ENCODE measurements around the gene SAMD14. TPM values are rescaled to one million over a fixed set of nuclear protein-coding genes. Genes with fewer than 3 reads are reported as not detected.
A peak's percentile ranks its signal among the peaks of the same experiment; 100 is the strongest.

The SAMD14 gene
- total and polyA plus RNA-seq, 11 donors = 0.44 to 3.9 (median 1.2) TPM

- ATAC-seq (peak; percentile 91 to 96 (median 94)), DNase-seq (peak; percentile 96 to 98 (median 97))
- intact Hi-C loops (cut with DNase I) = loop anchor here in 9 of 10 donors (1.0 to 10.0 kb wide), 11 partner anchors 16 to 202 kb away; partner anchors contain the start of genes ITGA3 (in 2 of the 9) and PPP1R9B (in 1 of the 9)
- H3K4me3 ChIP-seq = peak within 1 kb of the TSS; percentile 63 to 97 (median 79)
- peak within 1 kb of the TSS; percentile 84 to 97 (median 89) for H3K27ac ChIP-seq
- H3K36me3 ChIP-seq = peaks cover 0 to 32% (median 25%) of the 10 kb centered on the region in 9 donors
- 0 to 1% (median 1%) methylated on average over 53 to 68 of the region's 68 CpGs for WGBS, 4 donors
- H3K27me3 ChIP-seq = no peaks in the 10 kb centered on the region
- peaks cover 0 to 52% (median 31%) of the 10 kb centered on the region in 12 donors for H3K4me1 ChIP-seq
- H3K9me3 ChIP-seq = no peaks in the 10 kb centered on the region
- TF ChIP-seq CTCF (IDR thresholded peaks at IDR 0.05) (no peak), POLR2A (IDR thresholded peaks at IDR 0.05) (peak in 1 of 2 donors; percentile 94)
Measured at GRCh38 chr17:50094753-50095619, 35.0 kb downstream of the SAMD14 start, which contains the start of gene PDK2. TSS of gene PDK2 (plus strand) at chr17:50095351. CDS start at chr17:50095436, 85 bp downstream.

- whole genome bisulfite sequencing, 4 donors = 0 to 1% (median 0%) methylated on average over 21 of the region's 21 CpGs
- Histone ChIP-seq H3K4me3 (peak overlapping the region; percentile 63 to 97 (median 79)), H3K27me3 (no peaks in the 10 kb centered on the region), H3K36me3 (peaks cover 0 to 32% (median 27%) of the 10 kb centered on the region in 9 donors), H3K4me1 (peaks cover 0 to 46% (median 30%) of the 10 kb centered on the region in 12 donors), H3K27ac (peak overlapping the region; percentile 69 to 97 (median 88)), H3K9me3 (no peaks in the 10 kb centered on the region)
- peak; percentile 90 to 93 (median 91) for DNase-seq
- peak; percentile 87 to 98 (median 95) for TF ChIP-seq CTCF (IDR thresholded peaks at IDR 0.05)
- TF ChIP-seq POLR2A (IDR thresholded peaks at IDR 0.05) = no peak
- ATAC-seq = peak; percentile 55 to 81 (median 68)
- intact Hi-C loops (cut with DNase I) = loop anchor here in 9 of 10 donors (1.0 to 10.0 kb wide), 9 partner anchors 37 to 203 kb away; partner anchors contain the start of gene ITGA3 (in 2 of the 9)
Measured at GRCh38 chr17:50094243-50094752, 35.7 kb downstream of the SAMD14 start.

- WGBS, 4 donors = 31 to 41% (median 38%) methylated on average over 3 of the region's 3 CpGs
- H3K4me3 ChIP-seq = no peak overlapping the region
Measured at GRCh38 chr17:50093807-50094206, 36.2 kb downstream of the SAMD14 start.

More at GRCh38 chr17:50093807-50094206, 36.2 kb downstream of the SAMD14 start:
- intact Hi-C loops (cut with DNase I) = loop anchor here in 9 of 10 donors (1.0 to 10.0 kb wide), 9 partner anchors 37 to 203 kb away; partner anchors contain the start of gene ITGA3 (in 2 of the 9)
- H3K27me3 ChIP-seq = no peaks in the 10 kb centered on the region
- H3K4me1 ChIP-seq = peaks cover 0 to 41% (median 28%) of the 10 kb centered on the region in 12 donors
- TF ChIP-seq CTCF (IDR thresholded peaks at IDR 0.05) (no peak), POLR2A (IDR thresholded peaks at IDR 0.05) (no peak)
- no peaks in the 10 kb centered on the region for H3K9me3 ChIP-seq
- H3K27ac ChIP-seq = peak overlapping the region in 3 of 12 donors; percentile 87 to 97 (median 94)
- DNase-seq (no peak), ATAC-seq (no peak)
- H3K36me3 ChIP-seq = peaks cover 0 to 32% (median 24%) of the 10 kb centered on the region in 9 donors

All from heart left ventricle (tissue), 16 donors.